Lower leg skin (tissue), 3 donors: ENCODE results near the gene SRRM5.

ENCODE experiments used
- CTCF ChIP-seq, 3 donors: fragments of 450-650 bp; IDR thresholded peaks; one replicate each; pipeline ENCODE4 v1.5.1; 2016; ENCODE audit warnings: antibody characterized with exemption in 3 of 3, mild to moderate bottlenecking in 3 of 3, moderate library complexity in 2 of 3
- POLR2A ChIP-seq, 2 donors: fragments of 450-650 bp; IDR thresholded peaks; one replicate each; pipeline ENCODE4 v1.6.1; 2016 to 2017; ENCODE audit warnings: antibody characterized with exemption in 2 of 2, mild to moderate bottlenecking in 1 of 2, moderate library complexity in 1 of 2

- TF ChIP-seq POLR2A (IDR thresholded peaks at IDR 0.05) (no peak), CTCF (IDR thresholded peaks at IDR 0.05) (no peak)
Measured at GRCh38 chr19:43656436-43656835, 44.5 kb downstream of the SRRM5 start.
